GM12874 (cell line): ENCODE results near the gene SPANXN3.
"Not testable (repeated sequence)": the region's sequence is repeated elsewhere in the genome, so short reads cannot be mapped to it uniquely, and the experiment has no call there.

Source experiments
- TF ChIP-seq, protein P1 (sequence below): IDR thresholded peaks from 2 replicates; pipeline ENCODE4 v1.5.1; 2011; ENCODE audit warnings: low read depth, mild to moderate bottlenecking, control low read depth, low read length, moderate library complexity; ENCODE audit not compliant: insufficient read depth

Gene SPANXN3, protein sequence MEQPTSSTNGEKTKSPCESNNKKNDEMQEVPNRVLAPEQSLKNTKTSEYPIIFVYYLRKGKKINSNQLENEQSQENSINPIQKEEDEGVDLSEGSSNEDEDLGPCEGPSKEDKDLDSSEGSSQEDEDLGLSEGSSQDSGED

GRCh38 chrX:143517375-143517774 lies at the start of gene SPANXN3:
TSS of gene SPANXN3 (minus strand) at chrX:143517475. CDS start at chrX:143517391, 84 bp downstream.
- TF ChIP-seq, protein P1, sequence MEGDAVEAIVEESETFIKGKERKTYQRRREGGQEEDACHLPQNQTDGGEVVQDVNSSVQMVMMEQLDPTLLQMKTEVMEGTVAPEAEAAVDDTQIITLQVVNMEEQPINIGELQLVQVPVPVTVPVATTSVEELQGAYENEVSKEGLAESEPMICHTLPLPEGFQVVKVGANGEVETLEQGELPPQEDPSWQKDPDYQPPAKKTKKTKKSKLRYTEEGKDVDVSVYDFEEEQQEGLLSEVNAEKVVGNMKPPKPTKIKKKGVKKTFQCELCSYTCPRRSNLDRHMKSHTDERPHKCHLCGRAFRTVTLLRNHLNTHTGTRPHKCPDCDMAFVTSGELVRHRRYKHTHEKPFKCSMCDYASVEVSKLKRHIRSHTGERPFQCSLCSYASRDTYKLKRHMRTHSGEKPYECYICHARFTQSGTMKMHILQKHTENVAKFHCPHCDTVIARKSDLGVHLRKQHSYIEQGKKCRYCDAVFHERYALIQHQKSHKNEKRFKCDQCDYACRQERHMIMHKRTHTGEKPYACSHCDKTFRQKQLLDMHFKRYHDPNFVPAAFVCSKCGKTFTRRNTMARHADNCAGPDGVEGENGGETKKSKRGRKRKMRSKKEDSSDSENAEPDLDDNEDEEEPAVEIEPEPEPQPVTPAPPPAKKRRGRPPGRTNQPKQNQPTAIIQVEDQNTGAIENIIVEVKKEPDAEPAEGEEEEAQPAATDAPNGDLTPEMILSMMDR = not testable (repeated sequence)

GRCh38 chrX:143536176-143536575 lies 18.9 kb upstream of the SPANXN3 start:
- TF ChIP-seq, protein P1 = no peak

- TF ChIP-seq, protein P1 = no peak
Observed at GRCh38 chrX:143500751-143501150, 16.5 kb downstream of the SPANXN3 start.

GRCh38 chrX:143486105-143486504 lies 31.2 kb downstream of the SPANXN3 start:
- TF ChIP-seq, protein P1 = no peak

DNA sequence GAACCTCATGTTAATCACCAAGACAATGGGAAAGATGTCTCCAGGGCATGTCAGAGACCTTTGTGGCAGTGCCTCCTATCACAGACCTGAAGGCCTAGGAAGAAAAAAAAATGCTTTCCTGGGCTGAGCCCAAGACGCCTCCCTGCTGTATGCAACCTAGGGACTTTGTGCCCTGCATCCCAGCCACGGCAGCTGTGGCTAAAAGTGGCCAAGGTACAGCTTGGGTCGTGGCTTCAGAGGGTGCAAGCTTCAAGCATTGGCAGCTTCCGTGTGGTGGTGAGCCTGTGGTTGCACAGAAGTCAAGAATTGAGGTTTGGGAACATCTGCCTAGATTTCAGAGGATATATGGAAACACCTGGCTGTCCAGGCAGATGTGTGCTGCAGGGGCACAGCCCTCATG lies 40.5 kb downstream of the SPANXN3 start:
- TF ChIP-seq, protein P1 = no peak

DNA sequence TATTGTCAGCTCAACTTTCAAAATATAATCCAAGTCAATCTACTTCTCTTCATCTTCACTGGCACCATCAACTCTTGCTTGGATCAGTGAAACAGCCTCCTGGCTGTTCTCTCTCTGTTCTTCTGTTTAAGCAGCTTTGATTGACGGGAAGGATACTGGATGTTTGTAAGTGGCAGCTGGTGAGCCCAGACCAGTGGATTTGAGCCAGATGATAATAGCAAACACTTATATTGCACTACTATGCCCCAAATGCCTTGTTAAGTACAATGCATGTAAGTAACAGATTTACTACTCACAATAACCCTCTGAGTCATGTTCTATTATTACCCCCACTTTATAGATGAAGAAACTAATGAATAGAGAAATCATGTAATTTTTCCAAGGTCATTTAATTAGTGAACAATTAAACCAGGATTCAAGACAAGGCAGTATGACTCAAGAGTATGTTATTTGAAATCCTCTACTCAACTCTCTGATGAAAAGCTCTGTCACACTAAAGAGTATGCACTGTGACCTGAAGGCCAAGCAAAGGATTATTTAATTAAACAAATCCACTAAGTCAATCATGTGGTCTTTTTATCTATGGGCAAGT lies 44.8 kb downstream of the SPANXN3 start:
- TF ChIP-seq, protein P1 = no peak

DNA sequence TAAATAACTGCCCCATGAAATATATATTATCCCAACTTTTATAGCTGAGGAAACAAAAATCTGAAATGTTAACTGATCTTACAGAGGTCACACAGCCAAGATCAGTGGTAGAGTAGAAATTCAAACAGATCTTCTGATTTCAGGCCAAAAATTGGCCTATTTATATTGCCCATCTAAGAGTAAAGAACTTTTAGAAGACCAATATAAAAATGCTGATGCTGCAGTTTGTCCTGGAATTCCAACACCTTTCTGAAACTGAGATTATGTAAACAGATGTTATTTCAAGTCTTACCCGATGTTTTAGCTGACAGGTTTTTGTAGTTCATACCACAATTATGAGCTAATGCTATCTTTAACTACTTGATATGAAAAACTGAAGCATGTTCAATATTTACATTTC lies 51.1 kb downstream of the SPANXN3 start:
- TF ChIP-seq, protein P1 = no peak
